Neural crest cell (in vitro differentiated cells): ENCODE measurements around the gene PRSS38. TPM values are rescaled to one million over a fixed set of nuclear protein-coding genes. Genes with fewer than 3 reads are reported as not detected.

Experiments used
- DNase-seq: peaks from one replicate; pipeline ENCODE4 v3.0.0; 2021; ENCODE audit warnings: low read depth, mixed read lengths, low spot score
- H3K27ac Mint-ChIP-seq: one replicate; pipeline ENCODE4 v1.8.0; 2021; ENCODE audit warnings: mild to moderate bottlenecking, mixed read lengths; ENCODE audit not compliant: unreplicated experiment
- H3K27me3 Mint-ChIP-seq: 2 replicates; pipeline ENCODE4 v1.8.0; 2021; ENCODE audit warnings: low read depth, mild to moderate bottlenecking, mixed read lengths
- H3K36me3 Mint-ChIP-seq: 2 replicates; pipeline ENCODE4 v1.8.0; 2021; ENCODE audit warnings: low read depth, mild to moderate bottlenecking, mixed read lengths
- H3K4me1 Mint-ChIP-seq: 2 replicates; pipeline ENCODE4 v1.8.0; 2021; ENCODE audit warnings: mixed read lengths
- H3K4me3 Mint-ChIP-seq: one replicate; pipeline ENCODE4 v1.8.0; 2021; ENCODE audit warnings: mild to moderate bottlenecking, mixed read lengths
- H3K9me3 Mint-ChIP-seq: 2 replicates; pipeline ENCODE4 v1.8.0; 2021; ENCODE audit warnings: mixed read lengths
- total RNA-seq: library from RNA; stranded (reverse); gene quantifications from 2 replicates; pipeline ENCODE4 v1.2.1, GENCODE V29; 2021
- TF ChIP-seq, protein P1 (sequence below): fragments of 200-600 bp; sonication (generic); conservative IDR thresholded peaks from 2 replicates; pipeline ENCODE4 v1.5.0; 2021; ENCODE audit warnings: antibody characterized with exemption, mild to moderate bottlenecking

PRSS38 gene
- total RNA-seq, 1 donor from 2014 or later, result not detected

GRCh38 chr1:227793079-227793947, 22.2 kb upstream of the PRSS38 start:
- Mint-ChIP-seq H3K27me3 (peaks cover 22% of the 10 kb centered on the region), H3K4me1 (no peaks in the 10 kb centered on the region), H3K4me3 (no peak overlapping the region), H3K36me3 (no peaks in the 10 kb centered on the region), H3K9me3 (no peaks in the 10 kb centered on the region), H3K27ac (no peak overlapping the region)
- no peak for DNase-seq
- TF ChIP-seq, protein P1, sequence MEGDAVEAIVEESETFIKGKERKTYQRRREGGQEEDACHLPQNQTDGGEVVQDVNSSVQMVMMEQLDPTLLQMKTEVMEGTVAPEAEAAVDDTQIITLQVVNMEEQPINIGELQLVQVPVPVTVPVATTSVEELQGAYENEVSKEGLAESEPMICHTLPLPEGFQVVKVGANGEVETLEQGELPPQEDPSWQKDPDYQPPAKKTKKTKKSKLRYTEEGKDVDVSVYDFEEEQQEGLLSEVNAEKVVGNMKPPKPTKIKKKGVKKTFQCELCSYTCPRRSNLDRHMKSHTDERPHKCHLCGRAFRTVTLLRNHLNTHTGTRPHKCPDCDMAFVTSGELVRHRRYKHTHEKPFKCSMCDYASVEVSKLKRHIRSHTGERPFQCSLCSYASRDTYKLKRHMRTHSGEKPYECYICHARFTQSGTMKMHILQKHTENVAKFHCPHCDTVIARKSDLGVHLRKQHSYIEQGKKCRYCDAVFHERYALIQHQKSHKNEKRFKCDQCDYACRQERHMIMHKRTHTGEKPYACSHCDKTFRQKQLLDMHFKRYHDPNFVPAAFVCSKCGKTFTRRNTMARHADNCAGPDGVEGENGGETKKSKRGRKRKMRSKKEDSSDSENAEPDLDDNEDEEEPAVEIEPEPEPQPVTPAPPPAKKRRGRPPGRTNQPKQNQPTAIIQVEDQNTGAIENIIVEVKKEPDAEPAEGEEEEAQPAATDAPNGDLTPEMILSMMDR, result no peak

- DNase-seq, result no peak
- H3K36me3 Mint-ChIP-seq, result no peaks in the 10 kb centered on the region
- no peak overlapping the region for H3K4me3 Mint-ChIP-seq
- H3K27me3 Mint-ChIP-seq, result peaks cover 18% of the 10 kb centered on the region
- H3K27ac Mint-ChIP-seq, result no peak overlapping the region
- H3K9me3 Mint-ChIP-seq, result no peaks in the 10 kb centered on the region
- TF ChIP-seq, protein P1, result no peak
- H3K4me1 Mint-ChIP-seq, result no peaks in the 10 kb centered on the region
Observed at GRCh38 chr1:227793948-227794816, 21.3 kb upstream of the PRSS38 start.

GRCh38 chr1:227794817-227795192, 20.7 kb upstream of the PRSS38 start:
- H3K27ac Mint-ChIP-seq, result no peak overlapping the region
- DNase-seq, result no peak
- TF ChIP-seq, protein P1, result no peak
- peaks cover 17% of the 10 kb centered on the region for H3K27me3 Mint-ChIP-seq
- H3K4me3 Mint-ChIP-seq, result no peak overlapping the region
- H3K9me3 Mint-ChIP-seq, result no peaks in the 10 kb centered on the region
- no peaks in the 10 kb centered on the region for H3K4me1 Mint-ChIP-seq
- no peaks in the 10 kb centered on the region for H3K36me3 Mint-ChIP-seq

DNA sequence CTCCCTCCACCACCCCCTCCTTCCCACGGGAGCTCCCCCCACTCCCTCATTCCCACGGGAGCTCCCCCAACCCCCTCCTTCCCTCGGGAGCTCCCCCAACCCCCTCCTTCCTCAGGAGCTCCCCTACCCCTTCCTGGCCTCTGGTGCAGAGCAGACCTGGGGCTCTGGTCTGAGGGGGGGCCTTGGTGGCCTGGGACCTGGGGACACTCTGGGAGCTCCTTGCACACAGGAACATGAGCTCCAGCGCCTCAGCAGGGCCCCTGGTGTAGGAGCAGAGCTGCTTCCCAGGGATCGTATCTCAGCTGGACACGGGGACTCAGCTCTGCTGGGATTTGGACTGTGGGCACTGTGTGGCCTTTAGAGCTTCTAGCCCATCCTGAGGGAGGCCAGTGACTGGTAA, 19.7 kb upstream of the PRSS38 start:
- no peaks in the 10 kb centered on the region for H3K36me3 Mint-ChIP-seq
- no peak for DNase-seq
- H3K27me3 Mint-ChIP-seq, result peaks cover 17% of the 10 kb centered on the region

DNA sequence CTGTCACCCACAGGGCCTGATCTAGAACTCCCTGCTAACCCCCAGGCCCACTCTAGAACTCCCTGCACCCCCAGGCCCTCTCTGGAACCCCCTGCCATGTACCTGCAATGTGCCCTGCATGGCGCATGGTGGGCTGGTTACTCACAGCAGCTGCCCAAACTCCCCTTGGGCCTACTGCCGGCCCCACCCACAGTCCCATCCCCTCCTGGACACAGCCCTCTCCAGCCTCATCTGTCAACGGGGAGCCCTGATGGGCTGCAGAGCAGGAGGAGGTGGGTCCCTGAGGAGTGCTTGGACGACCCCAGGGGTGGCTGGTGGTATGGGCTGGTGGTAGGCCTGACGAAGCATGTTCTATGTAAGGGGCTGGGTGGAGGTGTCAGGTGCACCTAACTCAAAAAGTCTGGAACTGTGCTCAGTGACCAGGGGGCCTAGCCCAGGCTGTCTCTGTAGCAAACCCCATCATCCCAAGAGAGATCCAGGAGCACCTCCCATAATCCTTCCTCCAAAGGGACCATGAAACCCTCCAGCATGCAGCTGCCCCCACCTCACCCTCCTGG, 19.0 kb upstream of the PRSS38 start:
- Mint-ChIP-seq H3K27me3 (peaks cover 15% of the 10 kb centered on the region), H3K4me1 (no peaks in the 10 kb centered on the region), H3K27ac (no peak overlapping the region), H3K36me3 (no peaks in the 10 kb centered on the region), H3K4me3 (no peak overlapping the region), H3K9me3 (no peaks in the 10 kb centered on the region)
- DNase-seq, result no peak
- TF ChIP-seq, protein P1, result no peak

More for the DNA sequence above, 19.7 kb upstream of the PRSS38 start:
- Mint-ChIP-seq H3K9me3 (no peaks in the 10 kb centered on the region), H3K4me3 (no peak overlapping the region), H3K4me1 (no peaks in the 10 kb centered on the region), H3K27ac (no peak overlapping the region)
- TF ChIP-seq, protein P1, result no peak
